ENCODE results near the gene NENF.

DNA sequence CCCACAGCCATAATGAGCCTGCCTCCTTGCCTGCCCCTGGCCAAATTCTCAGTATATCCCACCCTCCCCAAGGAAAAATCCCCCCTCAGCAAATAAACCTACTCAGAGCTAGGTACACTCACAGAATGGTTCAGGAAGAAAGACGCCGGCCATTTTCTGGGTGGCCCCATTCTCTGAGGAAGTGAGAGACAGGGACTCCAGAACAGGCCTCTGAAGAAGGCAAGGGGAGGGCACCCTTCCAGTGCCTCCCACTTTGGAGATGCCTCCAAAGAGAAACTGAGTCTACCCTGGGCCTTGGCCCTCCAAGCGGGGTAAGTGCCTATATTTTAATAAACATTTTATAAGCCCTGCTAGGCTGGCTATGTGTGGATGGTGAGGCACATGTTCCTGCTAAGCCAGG, 20.3 kb upstream of the NENF start:
- TF ChIP-seq POLR2A (IDR thresholded peaks at IDR 0.05; ENCODE audit: low read depth) (no peak), CTCF (IDR thresholded peaks at IDR 0.05) (no peak), EP300 (IDR thresholded peaks at IDR 0.05) (no peak)
